Measurements from ENCODE around the gene GJD4. TPM values are rescaled to one million over a fixed set of nuclear protein-coding genes. Genes with fewer than 3 reads are reported as not detected.

GJD4 gene
- total RNA-seq, 1 experiment from 2014 or later = not detected

DNA sequence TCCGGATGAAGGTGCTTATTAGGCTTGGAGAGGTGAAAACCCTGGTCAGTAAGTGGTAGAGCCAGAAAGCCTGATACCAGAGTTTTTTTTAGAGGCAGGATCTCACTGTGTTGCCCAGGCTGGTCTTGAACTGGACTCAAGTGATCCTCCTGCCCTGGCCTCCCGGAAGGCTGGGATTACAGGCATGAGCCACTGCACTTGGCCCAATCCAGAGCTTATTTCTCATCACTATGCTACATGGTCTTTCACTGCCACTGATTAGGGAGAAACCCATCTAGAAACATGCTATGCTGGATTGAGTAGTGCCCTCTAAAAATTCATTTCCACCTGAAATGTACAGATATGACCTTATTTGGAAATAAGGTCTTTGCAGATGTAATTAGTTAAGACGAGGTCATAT lies 28.4 kb upstream of the GJD4 start:
- Histone ChIP-seq H3K4me1 (ENCODE audit: insufficient read depth, low read length, poor library complexity, severe bottlenecking) (no peaks in the 10 kb centered on the region), H3K27ac (ENCODE audit: low read depth, low read length, poor library complexity, severe bottlenecking) (no peak overlapping the region), H3K4me3 (ENCODE audit: low read depth, low read length, poor library complexity, severe bottlenecking) (no peak overlapping the region), H3K27me3 (replicated peaks; ENCODE audit: insufficient read depth, low read depth, low read length, poor library complexity) (no peaks in the 10 kb centered on the region), H3K36me3 (ENCODE audit: insufficient read depth, low read length, poor library complexity, severe bottlenecking) (no peaks in the 10 kb centered on the region), H3K9me3 (ENCODE audit: low read depth, low read length, poor library complexity, severe bottlenecking) (no peaks in the 10 kb centered on the region)
- intact Hi-C loops (cut with micrococcal nuclease; ENCODE audit: unreplicated experiment) = no loop called here
- POLR2A ChIA-PET (ENCODE audit: low non-redundant PET) = no interaction called here
- TF ChIP-seq, protein P1, sequence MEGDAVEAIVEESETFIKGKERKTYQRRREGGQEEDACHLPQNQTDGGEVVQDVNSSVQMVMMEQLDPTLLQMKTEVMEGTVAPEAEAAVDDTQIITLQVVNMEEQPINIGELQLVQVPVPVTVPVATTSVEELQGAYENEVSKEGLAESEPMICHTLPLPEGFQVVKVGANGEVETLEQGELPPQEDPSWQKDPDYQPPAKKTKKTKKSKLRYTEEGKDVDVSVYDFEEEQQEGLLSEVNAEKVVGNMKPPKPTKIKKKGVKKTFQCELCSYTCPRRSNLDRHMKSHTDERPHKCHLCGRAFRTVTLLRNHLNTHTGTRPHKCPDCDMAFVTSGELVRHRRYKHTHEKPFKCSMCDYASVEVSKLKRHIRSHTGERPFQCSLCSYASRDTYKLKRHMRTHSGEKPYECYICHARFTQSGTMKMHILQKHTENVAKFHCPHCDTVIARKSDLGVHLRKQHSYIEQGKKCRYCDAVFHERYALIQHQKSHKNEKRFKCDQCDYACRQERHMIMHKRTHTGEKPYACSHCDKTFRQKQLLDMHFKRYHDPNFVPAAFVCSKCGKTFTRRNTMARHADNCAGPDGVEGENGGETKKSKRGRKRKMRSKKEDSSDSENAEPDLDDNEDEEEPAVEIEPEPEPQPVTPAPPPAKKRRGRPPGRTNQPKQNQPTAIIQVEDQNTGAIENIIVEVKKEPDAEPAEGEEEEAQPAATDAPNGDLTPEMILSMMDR (conservative IDR thresholded peaks at IDR 0.05; ENCODE audit: low read depth, low read length) = no peak
- TF ChIP-seq EZH2 (IDR thresholded peaks at IDR 0.05; ENCODE audit: borderline replicate concordance, low read depth, low read length, poor library complexity, severe bottlenecking) = no peak
- no peak for DNase-seq (ENCODE audit: low spot score)
- CTCF ChIA-PET = no interaction called here
- BruUV-seq (replicated peaks) = no TSS peak

DNA sequence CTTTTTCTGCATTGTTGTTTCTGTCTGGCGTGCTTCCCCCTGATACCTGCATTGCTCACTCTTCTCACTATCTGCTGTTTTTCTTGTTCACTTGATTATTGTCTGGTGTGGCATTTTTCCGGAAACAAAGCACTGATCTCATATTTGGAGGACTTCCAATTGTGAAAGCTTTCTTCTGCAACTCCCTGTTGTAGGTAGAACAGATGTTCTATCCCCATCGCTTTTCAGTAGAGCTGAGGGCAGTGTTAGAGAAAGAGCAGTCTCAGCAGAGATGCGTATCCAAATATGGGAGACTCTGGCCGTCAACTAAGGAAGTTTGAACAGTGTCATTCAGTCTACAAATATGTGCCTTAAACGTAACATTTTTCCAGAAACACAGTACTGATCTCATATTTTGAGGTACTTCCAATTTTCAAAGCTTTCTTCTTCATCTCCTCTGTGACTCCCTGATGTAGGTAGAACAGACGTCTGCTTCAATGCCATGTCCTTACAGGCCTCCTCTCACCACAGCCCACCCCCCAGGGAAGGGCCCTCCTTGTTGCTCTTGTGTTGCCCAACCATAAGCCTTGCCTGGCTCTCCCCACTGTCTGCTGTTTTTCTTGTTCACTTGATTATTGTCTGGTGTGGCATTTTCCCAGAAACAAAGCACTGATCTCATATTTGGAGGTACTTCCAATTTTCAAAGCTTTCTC lies 27.1 kb upstream of the GJD4 start:
- Histone ChIP-seq H3K27ac (ENCODE audit: low read depth, low read length, poor library complexity, severe bottlenecking) (no peak overlapping the region), H3K4me3 (ENCODE audit: low read depth, low read length, poor library complexity, severe bottlenecking) (no peak overlapping the region), H3K9me3 (ENCODE audit: low read depth, low read length, poor library complexity, severe bottlenecking) (no peaks in the 10 kb centered on the region), H3K36me3 (ENCODE audit: insufficient read depth, low read length, poor library complexity, severe bottlenecking) (no peaks in the 10 kb centered on the region), H3K27me3 (replicated peaks; ENCODE audit: insufficient read depth, low read depth, low read length, poor library complexity) (no peaks in the 10 kb centered on the region), H3K4me1 (ENCODE audit: insufficient read depth, low read length, poor library complexity, severe bottlenecking) (no peaks in the 10 kb centered on the region)
- DNase-seq (ENCODE audit: low spot score) = no peak
- ChIA-PET POLR2A (ENCODE audit: low non-redundant PET) (no interaction called here), CTCF (no interaction called here)
- BruUV-seq (replicated peaks) = no TSS peak
- intact Hi-C loops (cut with micrococcal nuclease; ENCODE audit: unreplicated experiment) = no loop called here
- TF ChIP-seq EZH2 (IDR thresholded peaks at IDR 0.05; ENCODE audit: borderline replicate concordance, low read depth, low read length, poor library complexity, severe bottlenecking) = no peak

DNA sequence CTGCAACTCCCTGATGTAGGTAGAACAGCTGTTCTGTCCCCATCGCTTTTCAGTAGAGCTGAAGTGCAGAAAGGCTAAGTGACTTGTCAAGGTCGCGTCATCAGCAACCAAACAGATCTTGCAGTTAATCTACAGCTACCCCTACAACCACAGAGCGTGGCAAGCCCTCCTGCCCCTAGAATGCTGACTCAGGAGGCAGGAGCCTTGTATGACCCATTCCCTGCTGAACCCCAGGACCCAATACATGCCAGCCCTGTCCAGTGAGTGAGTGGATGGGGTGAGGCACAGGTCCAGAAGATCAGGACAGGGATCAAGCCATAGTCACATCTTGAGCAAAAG lies 26.6 kb upstream of the GJD4 start:
- DNase-seq (ENCODE audit: low spot score) = no peak

More for the DNA sequence above, 26.6 kb upstream of the GJD4 start:
- no peaks in the 10 kb centered on the region for H3K27me3 ChIP-seq (replicated peaks; ENCODE audit: insufficient read depth, low read depth, low read length, poor library complexity)
- no peak overlapping the region for H3K4me3 ChIP-seq (ENCODE audit: low read depth, low read length, poor library complexity, severe bottlenecking)
- CTCF ChIA-PET = no interaction called here
- H3K36me3 ChIP-seq (ENCODE audit: insufficient read depth, low read length, poor library complexity, severe bottlenecking) = no peaks in the 10 kb centered on the region
- intact Hi-C loops (cut with micrococcal nuclease; ENCODE audit: unreplicated experiment) = no loop called here
- no peaks in the 10 kb centered on the region for H3K9me3 ChIP-seq (ENCODE audit: low read depth, low read length, poor library complexity, severe bottlenecking)
- H3K27ac ChIP-seq (ENCODE audit: low read depth, low read length, poor library complexity, severe bottlenecking) = no peak overlapping the region
- TF ChIP-seq, protein P1 (conservative IDR thresholded peaks at IDR 0.05; ENCODE audit: low read depth, low read length) = no peak
- TF ChIP-seq EZH2 (IDR thresholded peaks at IDR 0.05; ENCODE audit: borderline replicate concordance, low read depth, low read length, poor library complexity, severe bottlenecking) = no peak
- POLR2A ChIA-PET (ENCODE audit: low non-redundant PET) = no interaction called here
- no TSS peak for BruUV-seq (replicated peaks)
- no peaks in the 10 kb centered on the region for H3K4me1 ChIP-seq (ENCODE audit: insufficient read depth, low read length, poor library complexity, severe bottlenecking)
